Suprapubic skin (tissue), 4 donors: ENCODE data around the gene BBOF1. TPM values are rescaled to one million over a fixed set of nuclear protein-coding genes. Genes with fewer than 3 reads are reported as not detected.
"Not testable (repeated sequence)": the region's sequence is repeated elsewhere in the genome, so short reads cannot be mapped to it uniquely, and the experiment has no call there.

Experiments
- DNase-seq, 2 donors: peaks; one replicate each; pipeline ENCODE4 v3.0.0-alpha.2; 2019; ENCODE audit warnings: low spot score in 2 of 2
- H3K27ac ChIP-seq: fragments of 200-600 bp; sonication (generic); one replicate; pipeline ENCODE4 v1.5.1; 2019
- H3K27me3 ChIP-seq: fragments of 200-600 bp; sonication (generic); one replicate; pipeline ENCODE4 v1.5.1; 2019
- H3K36me3 ChIP-seq: fragments of 200-600 bp; sonication (generic); one replicate; pipeline ENCODE4 v1.5.1; 2019
- H3K4me1 ChIP-seq: fragments of 200-600 bp; sonication (generic); one replicate; pipeline ENCODE4 v1.5.1; 2019
- H3K4me3 ChIP-seq: fragments of 200-600 bp; sonication (generic); one replicate; pipeline ENCODE4 v1.5.1; 2019; ENCODE audit warnings: mild to moderate bottlenecking
- H3K9me3 ChIP-seq: fragments of 200-600 bp; sonication (generic); one replicate; pipeline ENCODE4 v1.5.1; 2019
- EP300 ChIP-seq: sonication (generic); formaldehyde crosslinking; IDR thresholded peaks from one replicate; pipeline ENCODE4 v1.6.1; 2017; ENCODE audit warnings: antibody characterized with exemption
- POLR2A ChIP-seq, 2 donors: fragments of 450-650 bp; IDR thresholded peaks; one replicate each; pipeline ENCODE4 v1.6.1; 2017; ENCODE audit warnings: antibody characterized with exemption in 2 of 2, mild to moderate bottlenecking in 2 of 2, moderate library complexity in 2 of 2
- POLR2AphosphoS5 ChIP-seq, 3 donors: sonication (generic); formaldehyde crosslinking; IDR thresholded peaks; one replicate each; pipeline ENCODE4 v1.6.1; 2017; ENCODE audit warnings: antibody characterized with exemption in 3 of 3
- WGBS: methylation state at CpG from one replicate; pipeline ENCODE4 v1.1.5; 2018; 5-methylcytosine and 5-hydroxymethylcytosine counted together
- total RNA-seq, 4 donors: library from RNA; depleted of rRNA; stranded (reverse); fragments of >200 nt; gene quantifications; one replicate each; pipeline ENCODE4 v1.1.0, GENCODE V29; 2016
- TF ChIP-seq, protein P1 (sequence below), 2 donors: fragments of 200-600 bp in 1 of 2; fragments of 450-650 bp in 1 of 2; sonication (generic) in 1 of 2; IDR thresholded peaks; one replicate each; pipeline ENCODE4 v1.5.1; 2016 to 2019; ENCODE audit warnings: antibody characterized with exemption in 2 of 2, mild to moderate bottlenecking in 1 of 2, moderate library complexity in 1 of 2

Gene BBOF1
- total RNA-seq, 4 donors from 2014 or later = 2.4 to 5.3 (median 3.9) TPM

DNA sequence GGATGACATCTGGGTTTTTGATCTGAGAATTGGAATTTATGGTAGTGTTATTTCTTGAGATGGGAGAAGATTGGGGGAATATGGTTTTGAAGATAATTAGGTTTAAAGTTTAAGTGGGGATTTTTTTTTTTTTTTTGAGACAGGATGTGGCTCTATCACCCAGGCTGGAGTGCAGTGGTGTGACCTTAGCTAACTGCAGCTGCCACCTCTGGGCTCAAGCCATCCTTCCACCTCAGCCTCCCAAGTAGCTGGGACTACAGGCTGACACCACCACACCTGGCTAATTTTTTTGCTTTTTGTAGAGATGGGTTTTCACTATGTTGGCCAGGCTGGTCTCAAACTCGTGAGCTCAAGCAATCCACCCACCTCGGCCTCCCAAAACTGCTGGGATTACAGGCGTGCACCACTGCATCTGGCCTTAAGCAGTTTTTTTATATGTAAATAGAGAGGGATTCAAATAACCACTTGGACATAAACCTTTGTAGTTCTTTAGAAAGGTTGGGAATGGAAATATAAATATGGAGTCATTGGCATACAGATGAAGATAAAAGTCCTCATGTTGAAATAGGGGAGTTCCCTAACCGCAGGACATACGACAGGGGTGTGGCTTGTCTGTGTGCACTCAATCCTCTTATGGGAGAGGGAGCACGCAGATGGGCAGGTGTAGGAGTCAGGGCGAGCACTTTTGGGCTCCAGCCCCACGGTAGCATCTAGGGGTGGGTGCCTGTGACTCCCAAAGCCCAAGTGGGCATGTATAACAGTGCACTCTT, 70.3 kb downstream of the BBOF1 start:
- no peak for DNase-seq
- 86% methylated on average over 8 of the region's 8 CpGs for WGBS
- peaks cover 16% of the 10 kb centered on the region for H3K36me3 ChIP-seq
- TF ChIP-seq POLR2AphosphoS5 (IDR thresholded peaks at IDR 0.05) = no peak
- TF ChIP-seq, protein P1, sequence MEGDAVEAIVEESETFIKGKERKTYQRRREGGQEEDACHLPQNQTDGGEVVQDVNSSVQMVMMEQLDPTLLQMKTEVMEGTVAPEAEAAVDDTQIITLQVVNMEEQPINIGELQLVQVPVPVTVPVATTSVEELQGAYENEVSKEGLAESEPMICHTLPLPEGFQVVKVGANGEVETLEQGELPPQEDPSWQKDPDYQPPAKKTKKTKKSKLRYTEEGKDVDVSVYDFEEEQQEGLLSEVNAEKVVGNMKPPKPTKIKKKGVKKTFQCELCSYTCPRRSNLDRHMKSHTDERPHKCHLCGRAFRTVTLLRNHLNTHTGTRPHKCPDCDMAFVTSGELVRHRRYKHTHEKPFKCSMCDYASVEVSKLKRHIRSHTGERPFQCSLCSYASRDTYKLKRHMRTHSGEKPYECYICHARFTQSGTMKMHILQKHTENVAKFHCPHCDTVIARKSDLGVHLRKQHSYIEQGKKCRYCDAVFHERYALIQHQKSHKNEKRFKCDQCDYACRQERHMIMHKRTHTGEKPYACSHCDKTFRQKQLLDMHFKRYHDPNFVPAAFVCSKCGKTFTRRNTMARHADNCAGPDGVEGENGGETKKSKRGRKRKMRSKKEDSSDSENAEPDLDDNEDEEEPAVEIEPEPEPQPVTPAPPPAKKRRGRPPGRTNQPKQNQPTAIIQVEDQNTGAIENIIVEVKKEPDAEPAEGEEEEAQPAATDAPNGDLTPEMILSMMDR (IDR thresholded peaks at IDR 0.05) = no peak
- TF ChIP-seq EP300 = no peak
- no peak for TF ChIP-seq POLR2A (IDR thresholded peaks at IDR 0.05)
- no peaks in the 10 kb centered on the region for H3K27me3 ChIP-seq
- no peaks in the 10 kb centered on the region for H3K9me3 ChIP-seq
- no peak overlapping the region for H3K4me3 ChIP-seq
- no peak overlapping the region for H3K27ac ChIP-seq
- H3K4me1 ChIP-seq = peaks cover 10% of the 10 kb centered on the region

DNA sequence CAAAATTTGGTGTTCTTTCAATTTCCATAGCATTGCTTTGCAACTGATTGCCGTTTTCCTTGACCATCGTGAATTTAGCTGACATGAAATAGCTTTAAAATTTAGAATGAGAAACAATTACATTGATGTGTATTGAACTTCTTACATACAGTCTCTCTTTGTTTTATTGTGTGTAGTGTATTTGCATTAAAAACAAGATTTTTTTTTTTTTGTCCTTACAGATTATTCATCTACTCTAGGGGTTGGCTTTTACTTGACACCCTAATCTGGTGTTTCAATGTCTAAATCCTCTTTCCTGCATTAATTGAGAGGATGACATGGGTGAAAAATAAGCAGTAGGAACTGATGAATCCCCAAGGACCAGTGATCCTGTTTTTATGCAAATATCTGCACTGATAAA, 86.2 kb downstream of the BBOF1 start:
- Histone ChIP-seq H3K27ac (no peak overlapping the region), H3K4me1 (no peaks in the 10 kb centered on the region), H3K9me3 (no peaks in the 10 kb centered on the region), H3K36me3 (peaks cover 24% of the 10 kb centered on the region), H3K4me3 (no peak overlapping the region), H3K27me3 (no peaks in the 10 kb centered on the region)
- TF ChIP-seq EP300 = no peak
- no peak for TF ChIP-seq POLR2A (IDR thresholded peaks at IDR 0.05)
- TF ChIP-seq, protein P1 (IDR thresholded peaks at IDR 0.05) = no peak
- TF ChIP-seq POLR2AphosphoS5 (IDR thresholded peaks at IDR 0.05) = no peak
- no peak for DNase-seq
- 93% methylated on average over 2 of the region's 2 CpGs for WGBS

DNA sequence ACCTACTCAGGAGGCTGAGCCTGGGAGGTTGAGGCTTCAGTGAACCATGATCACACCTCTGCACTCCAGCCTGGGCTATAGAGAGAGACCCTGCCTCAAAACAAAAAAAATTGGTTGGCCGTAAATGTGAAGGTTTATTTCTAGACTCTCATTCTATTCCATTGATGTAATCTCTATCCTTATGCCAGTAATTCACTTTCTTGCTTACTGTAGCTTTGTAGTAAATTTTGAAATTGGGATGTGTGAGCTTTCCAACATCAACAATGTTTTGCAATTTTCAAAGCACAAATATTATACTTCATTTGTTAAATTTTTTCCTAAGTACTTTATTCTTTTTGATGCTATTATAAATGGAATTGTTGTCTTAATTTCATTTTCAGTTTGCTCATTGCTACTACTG, 90.2 kb downstream of the BBOF1 start:
- Histone ChIP-seq H3K9me3 (no peaks in the 10 kb centered on the region), H3K4me3 (no peak overlapping the region), H3K27ac (no peak overlapping the region), H3K36me3 (peaks cover 4% of the 10 kb centered on the region), H3K27me3 (no peaks in the 10 kb centered on the region), H3K4me1 (no peaks in the 10 kb centered on the region)
- WGBS = 88% methylated on average over 1 of the region's 1 CpG
- DNase-seq = no peak
- no peak for TF ChIP-seq POLR2AphosphoS5 (IDR thresholded peaks at IDR 0.05)
- no peak for TF ChIP-seq POLR2A (IDR thresholded peaks at IDR 0.05)
- TF ChIP-seq EP300 = no peak
- TF ChIP-seq, protein P1 (IDR thresholded peaks at IDR 0.05) = no peak

DNA sequence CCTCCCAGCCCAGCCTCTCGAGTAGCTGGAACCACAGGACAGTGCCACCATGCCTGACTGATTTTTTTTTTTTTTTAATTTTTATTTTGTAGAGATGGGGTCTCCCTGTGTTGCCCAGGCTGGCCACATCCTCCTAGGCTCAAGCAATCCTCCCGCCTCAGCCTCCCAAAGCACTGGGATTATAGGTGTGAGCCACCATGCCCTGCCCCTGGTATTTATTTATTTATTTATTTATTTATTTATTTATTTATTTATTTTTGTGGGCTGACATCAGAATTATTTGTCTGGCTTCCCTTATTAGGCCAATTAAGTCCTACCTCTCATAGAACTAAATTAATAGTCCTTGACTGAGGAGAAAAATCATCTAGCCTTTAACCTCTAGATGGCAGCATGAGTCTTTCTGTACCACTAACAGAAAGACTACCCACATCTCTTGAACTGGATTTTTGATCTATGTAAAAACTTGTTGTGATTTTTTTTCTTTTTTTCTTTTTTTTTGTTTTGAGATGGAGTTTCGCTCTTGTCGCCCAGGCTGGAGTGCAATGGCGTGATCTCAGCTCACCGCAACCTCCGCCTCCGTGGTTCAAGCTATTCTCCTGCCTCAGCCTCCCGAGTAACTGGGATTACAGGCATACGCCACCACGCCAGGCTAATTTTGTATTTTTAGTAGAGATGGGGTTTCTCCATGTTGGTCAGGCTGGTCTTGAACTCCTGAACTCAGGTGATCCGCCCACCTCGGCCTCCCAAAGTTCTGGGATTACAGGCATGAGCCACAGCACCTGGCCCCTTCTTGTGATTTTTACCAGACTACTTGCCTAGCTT, 92.5 kb downstream of the BBOF1 start:
- not testable (repeated sequence) for H3K27me3 ChIP-seq, H3K9me3 ChIP-seq, H3K4me1 ChIP-seq, H3K4me3 ChIP-seq, DNase-seq, H3K36me3 ChIP-seq, H3K27ac ChIP-seq
- TF ChIP-seq, protein P1 (IDR thresholded peaks at IDR 0.05) = peak; percentile 23 to 38
- 90% methylated on average over 13 of the region's 13 CpGs for WGBS

Other genes starting within 250 kb of the BBOF1 start
- gene PTGR2, start 167.5 kb upstream of the BBOF1 start, total RNA-seq = 10 to 100 TPM in 2 of 4 donors, 1 to 10 TPM in 2; 6.3 to 25.1 (median 10.3) TPM
- 10 to 100 TPM; 51.9 to 71.2 (median 60.4) TPM for gene ZNF410, start 132.5 kb upstream of the BBOF1 start, total RNA-seq
- 1 to 10 TPM; 2.1 to 4.7 (median 3.5) TPM for gene FAM161B, start 69.3 kb upstream of the BBOF1 start, total RNA-seq
- 10 to 100 TPM; 25.4 to 54.0 (median 42.3) TPM for gene COQ6, start 69.0 kb upstream of the BBOF1 start, total RNA-seq
- gene ENTPD5, start 61 bp upstream of the BBOF1 start, total RNA-seq = 10 to 100 TPM in 3 of 4 donors, 1 to 10 TPM in 1; 9.2 to 18.4 (median 11.6) TPM
- 10 to 100 TPM; 14.7 to 25.7 (median 22.0) TPM for gene ALDH6A1, start 65.1 kb downstream of the BBOF1 start, total RNA-seq
- gene LIN52, start 65.6 kb downstream of the BBOF1 start, total RNA-seq = 1 to 10 TPM; 3.9 to 7.4 (median 5.2) TPM
- not detected for gene VSX2, start 220.1 kb downstream of the BBOF1 start, total RNA-seq